GM23338 (cell line): ENCODE data around the gene UBAC2. TPM values are rescaled to one million over a fixed set of nuclear protein-coding genes. Genes with fewer than 3 reads are reported as not detected.

Source experiments
- ATAC-seq: fragments of 200-7000 bp; cut with Tn5 transposase; 3 replicates; pipeline ENCODE4 v1.9.1; 2020
- DNase-seq: peaks from one replicate; pipeline ENCODE4 v3.0.0-alpha.2; 2015; ENCODE audit warnings: low spot score
- H2AFZ ChIP-seq: fragments of 200-600 bp; sonication (generic); 2 replicates; pipeline ENCODE4 v1.8.0; 2016; ENCODE audit warnings: antibody characterized with exemption, mild to moderate bottlenecking, moderate library complexity
- H3F3A ChIP-seq: fragments of 200-600 bp; sonication (generic); replicated peaks from 2 replicates; pipeline ENCODE4 v1.8.0; 2017; ENCODE audit warnings: antibody characterized with exemption, mixed run types, low read depth
- H3K27ac ChIP-seq: fragments of 200-600 bp; sonication (generic); 2 replicates; pipeline ENCODE4 v1.6.1; 2016; ENCODE audit warnings: low read depth
- H3K27me3 ChIP-seq: fragments of 200-600 bp; sonication (generic); 2 replicates; pipeline ENCODE4 v1.8.0; 2016; ENCODE audit warnings: mild to moderate bottlenecking, mixed run types, moderate library complexity; ENCODE audit not compliant: insufficient read depth
- H3K36me3 ChIP-seq: fragments of 200-600 bp; sonication (generic); 2 replicates; pipeline ENCODE4 v1.8.0; 2016; ENCODE audit warnings: mild to moderate bottlenecking; ENCODE audit not compliant: insufficient read depth
- H3K4me1 ChIP-seq: fragments of 200-600 bp; sonication (generic); 2 replicates; pipeline ENCODE4 v1.8.0; 2016; ENCODE audit warnings: mild to moderate bottlenecking, moderate library complexity; ENCODE audit not compliant: insufficient read depth
- H3K4me2 ChIP-seq: fragments of 200-600 bp; sonication (generic); 2 replicates; pipeline ENCODE4 v1.7.1; 2017; ENCODE audit warnings: mixed run types
- H3K4me3 ChIP-seq: fragments of 200-600 bp; sonication (generic); 2 replicates; pipeline ENCODE4 v1.6.1; 2016; ENCODE audit warnings: mixed run types
- H3K79me2 ChIP-seq: fragments of 200-600 bp; sonication (generic); replicated peaks from 2 replicates; pipeline ENCODE4 v1.8.0; 2017; ENCODE audit warnings: mild to moderate bottlenecking; ENCODE audit not compliant: insufficient read depth
- H3K9me2 ChIP-seq: fragments of 200-600 bp; sonication (generic); 2 replicates; pipeline ENCODE4 v1.8.0; 2017; ENCODE audit not compliant: insufficient read depth
- H4K20me1 ChIP-seq: fragments of 200-600 bp; sonication (generic); replicated peaks from 2 replicates; pipeline ENCODE4 v1.8.0; 2017; ENCODE audit warnings: mild to moderate bottlenecking; ENCODE audit not compliant: insufficient read depth
- H3K27ac Mint-ChIP-seq: 2 replicates; pipeline ENCODE4 v1.8.0; 2020; ENCODE audit warnings: inconsistent platforms, mild to moderate bottlenecking, moderate library complexity, mixed read lengths
- H3K27me3 Mint-ChIP-seq: 3 replicates; pipeline ENCODE4 v1.8.0; 2022; ENCODE audit warnings: low read depth, mild to moderate bottlenecking, moderate library complexity, mixed read lengths, inconsistent platforms; ENCODE audit not compliant: insufficient read depth, poor library complexity
- H3K36me3 Mint-ChIP-seq: 3 replicates; pipeline ENCODE4 v1.8.0; 2021; ENCODE audit warnings: low read depth, mild to moderate bottlenecking, inconsistent platforms, moderate library complexity, mixed read lengths
- H3K4me1 Mint-ChIP-seq: 3 replicates; pipeline ENCODE4 v1.8.0; 2020; ENCODE audit warnings: mild to moderate bottlenecking, inconsistent platforms, mixed read lengths
- H3K4me3 Mint-ChIP-seq: 3 replicates; pipeline ENCODE4 v1.8.0; 2021; ENCODE audit warnings: moderate library complexity, mild to moderate bottlenecking, inconsistent platforms, mixed read lengths
- H3K9me3 Mint-ChIP-seq: 3 replicates; pipeline ENCODE4 v1.8.0; 2020; ENCODE audit warnings: moderate library complexity, mild to moderate bottlenecking, inconsistent platforms, mixed read lengths
- CREB1 ChIP-seq: fragments of 250-450 bp; sonication (Bioruptor Pico); IDR thresholded peaks from 2 replicates; pipeline ENCODE4 v1.5.0; 2020; ENCODE audit warnings: low read depth, mild to moderate bottlenecking, moderate library complexity
- NANOG ChIP-seq: IDR thresholded peaks from 2 replicates; pipeline ENCODE4 v1.6.1; 2016; ENCODE audit warnings: antibody characterized with exemption, borderline replicate concordance
- polyA plus RNA-seq: library from polyadenylated mRNA; unstranded; fragments of >200 nt; fragmentation: Nextera tagmentation; extraction: Ambion mirVana; gene quantifications from 2 replicates; pipeline ENCODE4 v1.2.1, GENCODE V29; 2016
- total RNA-seq: library from RNA; depleted of rRNA; stranded (reverse); fragments of >200 nt; shearing (Covaris generic); gene quantifications from 2 replicates; pipeline ENCODE4 v1.2.3, GENCODE V29; 2014
- TF ChIP-seq, protein P1 (sequence below): fragments of 250-450 bp; sonication (Bioruptor Pico); IDR thresholded peaks from 2 replicates; pipeline ENCODE4 v1.5.0; 2020; ENCODE audit warnings: mild to moderate bottlenecking, moderate library complexity

The UBAC2 gene
- total and polyA plus RNA-seq, 2 experiments from 2014 or later = 37.9 to 76.9 TPM

DNA sequence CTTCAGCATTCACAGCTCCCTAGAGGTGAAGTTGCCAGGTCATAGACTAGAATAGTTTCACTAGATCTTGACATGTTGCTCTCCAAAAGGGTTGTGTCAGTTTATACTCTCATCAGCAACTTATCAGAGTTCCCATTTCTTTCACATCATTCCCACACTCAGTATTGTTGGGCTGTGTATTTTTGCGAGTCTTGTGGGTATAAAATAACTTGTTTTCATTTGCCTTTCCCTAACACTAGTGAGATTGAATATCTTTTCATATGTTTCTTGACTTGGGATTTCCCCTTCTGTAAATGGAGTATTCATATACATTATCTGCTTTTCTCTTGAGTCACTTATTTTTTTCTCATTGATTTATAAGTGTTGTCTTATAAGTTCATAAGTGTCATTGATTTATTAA is 161.7 kb downstream of the UBAC2 start (continued):
- TF ChIP-seq, protein P1, sequence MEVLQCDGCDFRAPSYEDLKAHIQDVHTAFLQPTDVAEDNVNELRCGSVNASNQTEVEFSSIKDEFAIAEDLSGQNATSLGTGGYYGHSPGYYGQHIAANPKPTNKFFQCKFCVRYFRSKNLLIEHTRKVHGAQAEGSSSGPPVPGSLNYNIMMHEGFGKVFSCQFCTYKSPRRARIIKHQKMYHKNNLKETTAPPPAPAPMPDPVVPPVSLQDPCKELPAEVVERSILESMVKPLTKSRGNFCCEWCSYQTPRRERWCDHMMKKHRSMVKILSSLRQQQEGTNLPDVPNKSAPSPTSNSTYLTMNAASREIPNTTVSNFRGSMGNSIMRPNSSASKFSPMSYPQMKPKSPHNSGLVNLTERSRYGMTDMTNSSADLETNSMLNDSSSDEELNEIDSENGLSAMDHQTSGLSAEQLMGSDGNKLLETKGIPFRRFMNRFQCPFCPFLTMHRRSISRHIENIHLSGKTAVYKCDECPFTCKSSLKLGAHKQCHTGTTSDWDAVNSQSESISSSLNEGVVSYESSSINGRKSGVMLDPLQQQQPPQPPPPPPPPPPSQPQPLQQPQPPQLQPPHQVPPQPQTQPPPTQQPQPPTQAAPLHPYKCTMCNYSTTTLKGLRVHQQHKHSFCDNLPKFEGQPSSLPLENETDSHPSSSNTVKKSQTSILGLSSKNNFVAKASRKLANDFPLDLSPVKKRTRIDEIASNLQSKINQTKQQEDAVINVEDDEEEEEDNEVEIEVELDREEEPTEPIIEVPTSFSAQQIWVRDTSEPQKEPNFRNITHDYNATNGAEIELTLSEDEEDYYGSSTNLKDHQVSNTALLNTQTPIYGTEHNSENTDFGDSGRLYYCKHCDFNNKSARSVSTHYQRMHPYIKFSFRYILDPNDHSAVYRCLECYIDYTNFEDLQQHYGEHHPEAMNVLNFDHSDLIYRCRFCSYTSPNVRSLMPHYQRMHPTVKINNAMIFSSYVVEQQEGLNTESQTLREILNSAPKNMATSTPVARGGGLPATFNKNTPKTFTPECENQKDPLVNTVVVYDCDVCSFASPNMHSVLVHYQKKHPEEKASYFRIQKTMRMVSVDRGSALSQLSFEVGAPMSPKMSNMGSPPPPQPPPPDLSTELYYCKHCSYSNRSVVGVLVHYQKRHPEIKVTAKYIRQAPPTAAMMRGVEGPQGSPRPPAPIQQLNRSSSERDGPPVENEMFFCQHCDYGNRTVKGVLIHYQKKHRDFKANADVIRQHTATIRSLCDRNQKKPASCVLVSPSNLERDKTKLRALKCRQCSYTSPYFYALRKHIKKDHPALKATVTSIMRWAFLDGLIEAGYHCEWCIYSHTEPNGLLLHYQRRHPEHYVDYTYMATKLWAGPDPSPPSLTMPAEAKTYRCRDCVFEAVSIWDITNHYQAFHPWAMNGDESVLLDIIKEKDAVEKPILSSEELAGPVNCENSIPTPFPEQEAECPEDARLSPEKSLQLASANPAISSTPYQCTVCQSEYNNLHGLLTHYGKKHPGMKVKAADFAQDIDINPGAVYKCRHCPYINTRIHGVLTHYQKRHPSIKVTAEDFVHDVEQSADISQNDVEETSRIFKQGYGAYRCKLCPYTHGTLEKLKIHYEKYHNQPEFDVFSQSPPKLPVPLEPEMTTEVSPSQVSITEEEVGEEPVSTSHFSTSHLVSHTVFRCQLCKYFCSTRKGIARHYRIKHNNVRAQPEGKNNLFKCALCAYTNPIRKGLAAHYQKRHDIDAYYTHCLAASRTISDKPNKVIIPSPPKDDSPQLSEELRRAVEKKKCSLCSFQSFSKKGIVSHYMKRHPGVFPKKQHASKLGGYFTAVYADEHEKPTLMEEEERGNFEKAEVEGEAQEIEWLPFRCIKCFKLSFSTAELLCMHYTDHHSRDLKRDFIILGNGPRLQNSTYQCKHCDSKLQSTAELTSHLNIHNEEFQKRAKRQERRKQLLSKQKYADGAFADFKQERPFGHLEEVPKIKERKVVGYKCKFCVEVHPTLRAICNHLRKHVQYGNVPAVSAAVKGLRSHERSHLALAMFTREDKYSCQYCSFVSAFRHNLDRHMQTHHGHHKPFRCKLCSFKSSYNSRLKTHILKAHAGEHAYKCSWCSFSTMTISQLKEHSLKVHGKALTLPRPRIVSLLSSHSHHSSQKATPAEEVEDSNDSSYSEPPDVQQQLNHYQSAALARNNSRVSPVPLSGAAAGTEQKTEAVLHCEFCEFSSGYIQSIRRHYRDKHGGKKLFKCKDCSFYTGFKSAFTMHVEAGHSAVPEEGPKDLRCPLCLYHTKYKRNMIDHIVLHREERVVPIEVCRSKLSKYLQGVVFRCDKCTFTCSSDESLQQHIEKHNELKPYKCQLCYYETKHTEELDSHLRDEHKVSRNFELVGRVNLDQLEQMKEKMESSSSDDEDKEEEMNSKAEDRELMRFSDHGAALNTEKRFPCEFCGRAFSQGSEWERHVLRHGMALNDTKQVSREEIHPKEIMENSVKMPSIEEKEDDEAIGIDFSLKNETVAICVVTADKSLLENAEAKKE (CRISPR knock-in tag) = no peak
- no peak for TF ChIP-seq NANOG

DNA sequence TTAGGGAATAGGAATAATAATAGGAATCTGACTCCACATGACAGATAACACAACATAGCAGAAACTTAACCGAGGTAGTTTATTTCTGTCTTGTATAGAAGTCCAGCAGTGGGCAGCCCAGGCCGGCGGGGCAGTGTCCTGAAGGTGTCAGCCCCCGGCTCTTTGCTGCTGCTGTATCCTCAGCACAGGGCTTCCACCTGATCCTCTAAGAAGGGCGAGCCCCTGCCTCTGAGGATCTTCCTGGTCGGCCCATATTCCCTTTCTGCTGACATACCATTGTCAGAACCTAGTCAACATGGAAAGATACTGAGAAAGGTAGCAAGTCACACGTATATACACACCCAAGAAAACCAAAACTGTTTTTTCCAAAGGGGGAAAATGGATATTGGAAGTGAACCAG is 162.7 kb downstream of the UBAC2 start:
- H3K36me3 Mint-ChIP-seq = peaks cover 8% of the 10 kb centered on the region; the same call in 2 of the 3 replicates

More for the DNA sequence above, 162.7 kb downstream of the UBAC2 start:
- Mint-ChIP-seq H3K4me1 (peaks cover 23% of the 10 kb centered on the region), H3K9me3 (no peaks in the 10 kb centered on the region), H3K27ac (no peak overlapping the region), H3K4me3 (no peak overlapping the region), H3K27me3 (peaks cover 11% of the 10 kb centered on the region)
- no peak overlapping the region for H3K27ac ChIP-seq
- H3K4me2 ChIP-seq = no peak overlapping the region
- H3K79me2 ChIP-seq = 0 out of 2 replicates have a peak, but pooled peaks cover 6% of the 10 kb centered on the region
- no peaks in the 10 kb centered on the region for H3K9me2 ChIP-seq
- H3F3A ChIP-seq = no peaks in the 10 kb centered on the region
- peaks cover 3% of the 10 kb centered on the region; the same call in 1 of the 2 replicates for H4K20me1 ChIP-seq
- TF ChIP-seq, protein P1 (CRISPR knock-in tag) = no peak
- no peak for TF ChIP-seq CREB1 (CRISPR knock-in tag)
- H3K4me3 ChIP-seq = no peak overlapping the region
- H2AFZ ChIP-seq = no peak overlapping the region
- DNase-seq (no peak), ATAC-seq (peak; percentile 54)
- no peaks in the 10 kb centered on the region for H3K36me3 ChIP-seq
- peaks cover 5% of the 10 kb centered on the region for H3K4me1 ChIP-seq
- no peaks in the 10 kb centered on the region for H3K27me3 ChIP-seq
